Hepatocyte (in vitro differentiated cells): ENCODE results near the gene NPHS2.

Experiments used
- EZH2 ChIP-seq: fragments of 200-600 bp; sonication (generic); IDR thresholded peaks from 2 replicates; pipeline ENCODE4 v1.6.1; 2016; ENCODE audit warnings: antibody characterized with exemption, mild to moderate bottlenecking, borderline replicate concordance
- EZH2phosphoT487 ChIP-seq: fragments of 200-600 bp; sonication (generic); IDR thresholded peaks from one replicate; pipeline ENCODE4 v1.6.1; 2018; ENCODE audit warnings: antibody characterized with exemption, mild to moderate bottlenecking, low read depth, moderate library complexity; ENCODE audit not compliant: unreplicated experiment, severe bottlenecking
- TF ChIP-seq, protein P1 (sequence below): fragments of 200-600 bp; sonication (generic); IDR thresholded peaks from 2 replicates; pipeline ENCODE4 v1.5.1; 2016; ENCODE audit warnings: antibody characterized with exemption, mild to moderate bottlenecking; ENCODE audit not compliant: poor library complexity

DNA sequence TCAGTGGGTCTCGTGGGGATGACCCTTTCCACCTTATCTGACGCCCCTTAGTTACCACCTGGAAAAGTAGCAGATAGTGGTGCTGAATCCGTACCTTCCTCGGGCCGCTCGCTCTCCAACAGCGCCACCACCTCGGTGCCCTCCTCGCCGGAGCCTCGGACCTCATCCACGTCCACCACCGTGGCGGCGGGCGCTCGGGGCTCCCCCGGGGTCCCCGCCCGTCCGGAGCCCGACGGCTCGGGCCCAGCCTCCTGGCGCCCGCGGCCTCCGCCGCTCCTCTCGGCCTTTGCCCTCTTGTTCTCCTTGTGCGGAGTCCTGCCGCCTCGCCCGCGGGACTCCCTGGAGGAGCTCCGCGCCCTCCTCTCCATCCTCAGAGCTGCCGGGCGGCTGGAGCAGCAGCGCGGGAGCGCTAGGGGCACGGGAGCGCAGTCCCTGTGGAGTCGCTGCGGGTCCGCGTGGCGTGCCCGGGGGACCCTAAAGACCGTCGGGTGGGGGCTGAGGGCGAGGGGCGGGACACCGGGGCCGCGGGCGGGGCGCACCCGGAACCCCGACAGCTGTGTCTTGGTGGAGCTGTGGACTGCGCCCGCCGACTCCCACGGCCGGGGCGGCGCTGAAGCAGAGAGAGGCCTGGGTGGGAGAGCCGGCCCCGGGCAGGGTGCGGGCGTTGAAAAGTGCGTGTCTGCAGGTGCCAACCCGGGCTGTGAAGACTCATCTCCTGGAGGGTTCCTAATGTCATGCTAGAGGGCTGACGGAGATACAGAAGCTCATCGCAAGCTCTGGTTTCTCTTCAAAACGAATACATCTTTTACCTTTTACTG is at the start of gene NPHS2:
- TF ChIP-seq, protein P1, sequence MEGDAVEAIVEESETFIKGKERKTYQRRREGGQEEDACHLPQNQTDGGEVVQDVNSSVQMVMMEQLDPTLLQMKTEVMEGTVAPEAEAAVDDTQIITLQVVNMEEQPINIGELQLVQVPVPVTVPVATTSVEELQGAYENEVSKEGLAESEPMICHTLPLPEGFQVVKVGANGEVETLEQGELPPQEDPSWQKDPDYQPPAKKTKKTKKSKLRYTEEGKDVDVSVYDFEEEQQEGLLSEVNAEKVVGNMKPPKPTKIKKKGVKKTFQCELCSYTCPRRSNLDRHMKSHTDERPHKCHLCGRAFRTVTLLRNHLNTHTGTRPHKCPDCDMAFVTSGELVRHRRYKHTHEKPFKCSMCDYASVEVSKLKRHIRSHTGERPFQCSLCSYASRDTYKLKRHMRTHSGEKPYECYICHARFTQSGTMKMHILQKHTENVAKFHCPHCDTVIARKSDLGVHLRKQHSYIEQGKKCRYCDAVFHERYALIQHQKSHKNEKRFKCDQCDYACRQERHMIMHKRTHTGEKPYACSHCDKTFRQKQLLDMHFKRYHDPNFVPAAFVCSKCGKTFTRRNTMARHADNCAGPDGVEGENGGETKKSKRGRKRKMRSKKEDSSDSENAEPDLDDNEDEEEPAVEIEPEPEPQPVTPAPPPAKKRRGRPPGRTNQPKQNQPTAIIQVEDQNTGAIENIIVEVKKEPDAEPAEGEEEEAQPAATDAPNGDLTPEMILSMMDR = no peak
- TF ChIP-seq EZH2 (peak; percentile 79), EZH2phosphoT487 (no peak)
